ENCODE measurements around the gene SIX1. TPM values are rescaled to one million over a fixed set of nuclear protein-coding genes. Genes with fewer than 3 reads are reported as not detected.
A peak's percentile ranks its signal among the peaks of the same experiment; 100 is the strongest.

The SIX1 gene
- total and polyA plus RNA-seq, 2 donors from 2014 or later, result 0.13 to 0.16 TPM

DNA sequence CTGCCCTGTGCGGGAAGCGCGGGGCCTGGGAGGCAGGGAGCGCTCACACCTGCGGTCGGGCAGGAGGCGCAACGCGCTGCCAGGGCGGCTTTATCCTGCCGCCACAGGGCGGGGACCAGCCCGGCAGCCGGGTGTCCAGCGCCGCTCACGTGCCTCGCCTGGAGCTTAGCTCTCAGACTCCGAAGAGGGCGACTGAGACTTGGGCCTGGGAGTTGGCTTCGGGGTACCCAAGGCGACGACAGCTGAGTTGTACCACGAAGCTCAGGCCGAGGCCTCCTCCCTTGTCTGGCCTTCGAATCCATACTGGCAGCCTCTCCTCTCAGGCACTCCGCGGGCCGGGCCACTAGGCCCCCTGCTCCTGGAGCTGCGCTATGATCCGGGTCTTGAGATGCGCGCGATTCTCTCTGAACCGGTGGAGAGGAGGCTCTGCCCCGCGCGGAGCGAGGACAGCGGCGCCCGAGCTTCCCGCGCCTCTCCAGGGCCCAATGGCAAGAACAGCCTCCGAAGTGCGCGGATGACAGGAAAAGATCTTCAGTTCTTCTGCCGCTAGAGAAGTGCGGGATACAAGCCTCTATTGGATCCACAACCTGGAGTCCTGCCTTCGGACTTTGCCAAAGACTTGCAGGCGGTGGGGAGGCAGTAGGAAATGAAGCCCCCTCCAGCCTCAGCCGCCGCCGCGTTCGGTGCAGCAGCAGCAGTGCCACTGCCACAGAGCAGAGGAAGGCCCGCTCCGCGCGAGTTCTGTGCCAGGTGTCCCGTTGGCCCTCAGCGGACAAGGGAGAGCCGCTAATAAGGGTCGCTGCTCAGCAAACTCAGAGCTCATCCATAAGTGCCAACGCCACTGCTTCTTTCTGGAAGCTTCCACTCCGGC is 6.8 kb downstream of the SIX1 start:
- TF ChIP-seq, protein P1, sequence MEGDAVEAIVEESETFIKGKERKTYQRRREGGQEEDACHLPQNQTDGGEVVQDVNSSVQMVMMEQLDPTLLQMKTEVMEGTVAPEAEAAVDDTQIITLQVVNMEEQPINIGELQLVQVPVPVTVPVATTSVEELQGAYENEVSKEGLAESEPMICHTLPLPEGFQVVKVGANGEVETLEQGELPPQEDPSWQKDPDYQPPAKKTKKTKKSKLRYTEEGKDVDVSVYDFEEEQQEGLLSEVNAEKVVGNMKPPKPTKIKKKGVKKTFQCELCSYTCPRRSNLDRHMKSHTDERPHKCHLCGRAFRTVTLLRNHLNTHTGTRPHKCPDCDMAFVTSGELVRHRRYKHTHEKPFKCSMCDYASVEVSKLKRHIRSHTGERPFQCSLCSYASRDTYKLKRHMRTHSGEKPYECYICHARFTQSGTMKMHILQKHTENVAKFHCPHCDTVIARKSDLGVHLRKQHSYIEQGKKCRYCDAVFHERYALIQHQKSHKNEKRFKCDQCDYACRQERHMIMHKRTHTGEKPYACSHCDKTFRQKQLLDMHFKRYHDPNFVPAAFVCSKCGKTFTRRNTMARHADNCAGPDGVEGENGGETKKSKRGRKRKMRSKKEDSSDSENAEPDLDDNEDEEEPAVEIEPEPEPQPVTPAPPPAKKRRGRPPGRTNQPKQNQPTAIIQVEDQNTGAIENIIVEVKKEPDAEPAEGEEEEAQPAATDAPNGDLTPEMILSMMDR (IDR thresholded peaks at IDR 0.05; ENCODE audit: borderline replicate concordance, extremely low read depth, insufficient read depth), result no peak
- Histone ChIP-seq H3K27me3 (ENCODE audit: control insufficient read depth, insufficient read depth, low read length) (peaks cover 58% of the 10 kb centered on the region), H3K4me1 (ENCODE audit: control insufficient read depth in 2 of 3, insufficient read depth in 2 of 3, low read depth in 1 of 3, low read length in 3 of 3) (peaks cover 0 to 13% (median under 1%) of the 10 kb centered on the region in 3 donors), H3K4me3 (ENCODE audit: low read length in 3 of 3) (no peak overlapping the region), H3K9ac (ENCODE audit: low read length in 3 of 3) (no peak overlapping the region), H3K27ac (ENCODE audit: low read depth in 2 of 2, low read length in 2 of 2) (no peak overlapping the region), H3K9me3 (ENCODE audit: control insufficient read depth in 2 of 3, insufficient read depth in 1 of 3, low read length in 3 of 3) (no peaks in the 10 kb centered on the region), H3K36me3 (ENCODE audit: control insufficient read depth in 2 of 3, insufficient read depth in 3 of 3, low read length in 3 of 3) (no peaks in the 10 kb centered on the region)
- intact Hi-C loops (cut with DNase I), result no loop called here
- DNase-seq (peak in 2 of 5 donors; percentile 27 to 57), FAIRE-seq (no peak)

DNA sequence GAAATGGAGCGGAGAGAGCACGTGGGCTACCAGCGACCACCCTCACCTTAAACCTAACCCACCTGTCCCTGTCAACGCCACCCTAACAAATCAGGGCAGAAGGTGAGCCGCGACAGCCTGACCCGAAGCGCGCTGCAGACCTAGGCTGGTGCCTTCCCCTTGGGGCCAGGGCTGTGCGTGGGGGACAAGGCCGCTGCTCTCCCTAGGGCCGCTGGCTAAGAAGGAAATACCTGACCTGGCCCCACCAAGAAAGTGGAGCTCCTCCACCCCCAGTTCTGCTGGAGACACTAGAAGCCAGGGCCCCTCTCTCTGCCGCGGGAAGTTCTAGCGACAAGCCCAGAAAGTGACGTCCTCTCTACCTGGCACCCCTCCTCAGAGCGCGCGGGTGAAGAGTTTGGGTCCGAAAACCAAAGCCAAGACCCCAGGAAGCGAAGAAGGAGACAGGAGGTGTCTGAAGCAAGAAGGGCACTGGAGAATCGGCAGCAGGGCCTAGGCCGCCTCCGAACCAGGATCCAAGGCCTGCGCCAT is 7.5 kb downstream of the SIX1 start:
- intact Hi-C loops (cut with DNase I), result no loop called here
- H3K27me3 ChIP-seq (ENCODE audit: control insufficient read depth, insufficient read depth, low read length), result peaks cover 51% of the 10 kb centered on the region
- H3K27ac ChIP-seq (ENCODE audit: low read depth in 2 of 2, low read length in 2 of 2), result no peak overlapping the region
- DNase-seq (peak in 2 of 5 donors; percentile 10 to 47), FAIRE-seq (no peak)
- no peak overlapping the region for H3K9ac ChIP-seq (ENCODE audit: low read length in 3 of 3)
- H3K9me3 ChIP-seq (ENCODE audit: control insufficient read depth in 2 of 3, insufficient read depth in 1 of 3, low read length in 3 of 3), result no peaks in the 10 kb centered on the region
- H3K4me1 ChIP-seq (ENCODE audit: control insufficient read depth in 2 of 3, insufficient read depth in 2 of 3, low read depth in 1 of 3, low read length in 3 of 3), result peaks cover 0 to 8% (median 0%) of the 10 kb centered on the region in 3 donors
- no peaks in the 10 kb centered on the region for H3K36me3 ChIP-seq (ENCODE audit: control insufficient read depth in 2 of 3, insufficient read depth in 3 of 3, low read length in 3 of 3)
- TF ChIP-seq, protein P1 (IDR thresholded peaks at IDR 0.05; ENCODE audit: borderline replicate concordance, extremely low read depth, insufficient read depth), result no peak
- H3K4me3 ChIP-seq (ENCODE audit: low read length in 3 of 3), result no peak overlapping the region

DNA sequence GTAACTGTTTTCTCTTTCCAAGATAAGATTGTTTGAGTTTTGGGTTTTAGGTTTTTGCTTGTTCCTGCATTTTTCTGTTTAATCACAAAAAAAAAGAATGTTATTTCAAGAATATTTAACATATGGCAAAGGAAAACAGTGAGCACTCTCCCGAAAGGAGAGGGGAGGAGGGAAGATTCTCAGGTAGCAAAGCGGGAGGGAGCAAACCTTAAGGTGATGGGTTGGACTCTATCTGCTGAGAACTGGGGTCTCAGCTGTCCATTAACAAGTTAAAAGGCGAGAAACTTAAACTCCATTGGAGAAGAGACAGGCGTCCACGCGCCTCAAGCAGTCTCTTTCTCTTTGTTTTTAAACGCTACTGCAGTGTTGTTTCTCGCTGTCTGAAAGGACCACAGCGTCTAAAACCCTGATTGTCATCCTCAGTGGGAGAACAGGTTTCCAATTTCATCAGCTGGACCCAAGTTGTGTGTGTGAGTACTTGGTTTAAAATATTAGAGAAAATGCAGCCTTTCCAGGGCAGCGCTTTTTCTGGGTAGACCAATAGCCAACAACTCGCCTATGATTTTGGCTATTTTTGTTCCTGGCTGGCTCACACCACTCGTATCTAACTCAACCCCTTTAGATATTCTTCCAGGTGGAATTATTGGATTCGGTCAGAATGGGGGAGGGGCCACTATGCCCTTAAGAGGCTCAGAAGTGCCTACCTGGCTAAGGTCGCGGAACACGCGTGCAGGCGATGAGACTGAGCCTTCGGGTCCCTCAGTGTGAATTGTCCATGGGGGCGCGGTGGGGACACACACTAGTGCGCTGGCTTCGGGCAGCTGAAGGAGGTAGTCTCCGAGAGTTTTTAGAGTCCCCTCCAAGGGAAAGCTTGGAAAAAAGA is 8.2 kb downstream of the SIX1 start:
- Histone ChIP-seq H3K36me3 (ENCODE audit: control insufficient read depth in 2 of 3, insufficient read depth in 3 of 3, low read length in 3 of 3) (no peaks in the 10 kb centered on the region), H3K27me3 (ENCODE audit: control insufficient read depth, insufficient read depth, low read length) (peaks cover 45% of the 10 kb centered on the region), H3K27ac (ENCODE audit: low read depth in 2 of 2, low read length in 2 of 2) (no peak overlapping the region), H3K4me3 (ENCODE audit: low read length in 3 of 3) (no peak overlapping the region), H3K9ac (ENCODE audit: low read length in 3 of 3) (no peak overlapping the region), H3K4me1 (ENCODE audit: control insufficient read depth in 2 of 3, insufficient read depth in 2 of 3, low read depth in 1 of 3, low read length in 3 of 3) (peaks cover 0 to 8% (median 0%) of the 10 kb centered on the region in 3 donors), H3K9me3 (ENCODE audit: control insufficient read depth in 2 of 3, insufficient read depth in 1 of 3, low read length in 3 of 3) (no peaks in the 10 kb centered on the region)
- DNase-seq, result peak in 1 of 5 donors; percentile 12
- no peak for FAIRE-seq
- TF ChIP-seq, protein P1 (IDR thresholded peaks at IDR 0.05; ENCODE audit: borderline replicate concordance, extremely low read depth, insufficient read depth), result no peak
- intact Hi-C loops (cut with DNase I), result no loop called here

Data from kidney (tissue), 14 donors.